H1 (cell line): Measurements from ENCODE around the gene GUCY2D. TPM values are rescaled to one million over a fixed set of nuclear protein-coding genes. Genes with fewer than 3 reads are reported as not detected.

Experiments used
- CTCF ChIA-PET: fragments of 300-600 bp; sonication (Branson Sonifier 250); formaldehyde crosslinking; loops from one replicate; lab custom pipeline; 2021; ENCODE audit not compliant: partially characterized antibody; lab: Charles Lee
- POLR2A ChIA-PET: fragments of 300-600 bp; sonication (Branson Sonifier 250); formaldehyde crosslinking; loops from one replicate; lab custom pipeline; 2021; ENCODE audit warnings: inconsistent platforms; ENCODE audit not compliant: partially characterized antibody; lab: Charles Lee
- DNase-seq, 2 experiments: peaks; one replicate each; pipeline versions ENCODE4 v3.0.0 to v3.0.0-alpha.2; 2010 to 2022; ENCODE audit warnings: low spot score in 2 of 2, low read depth in 1 of 2, mixed read lengths in 1 of 2
- FAIRE-seq: peaks from 2 replicates; lab custom pipeline; 2011; peaks lifted over from hg19 to GRCh38; lab: Jason Lieb, UNC
- H2AFZ ChIP-seq: 2 replicates; pipeline ENCODE4 v1.8.1; 2012; ENCODE audit warnings: low read length, inconsistent platforms
- H2AK5ac ChIP-seq: 2 replicates; pipeline ENCODE4 v1.6.1; 2013; ENCODE audit warnings: low read depth, low read length
- H2BK120ac ChIP-seq: replicated peaks from 2 replicates; pipeline ENCODE3; 2013; ENCODE audit warnings: low read depth, low read length, inconsistent platforms
- H2BK12ac ChIP-seq: 2 replicates; pipeline ENCODE4 v1.6.1; 2013; ENCODE audit warnings: low read depth, low read length
- H2BK15ac ChIP-seq: 2 replicates; pipeline ENCODE4 v1.6.1; 2013; ENCODE audit warnings: low read length
- H2BK20ac ChIP-seq: 2 replicates; pipeline ENCODE4 v1.6.1; 2013; ENCODE audit warnings: low read length
- H2BK5ac ChIP-seq: 2 replicates; pipeline ENCODE4 v1.6.1; 2013; ENCODE audit warnings: low read depth, low read length
- H3K14ac ChIP-seq: 2 replicates; pipeline ENCODE4 v1.6.1; 2013; ENCODE audit warnings: inconsistent platforms; ENCODE audit not compliant: insufficient read length
- H3K18ac ChIP-seq: 2 replicates; pipeline ENCODE4 v1.6.1; 2013; ENCODE audit warnings: low read length; ENCODE audit errors: extremely low read depth
- H3K23ac ChIP-seq: 2 replicates; pipeline ENCODE4 v1.6.1; 2013; ENCODE audit warnings: inconsistent platforms; ENCODE audit not compliant: insufficient read length
- H3K23me2 ChIP-seq: 2 replicates; pipeline ENCODE4 v1.6.1; 2013; ENCODE audit warnings: low read depth, low read length
- H3K27ac ChIP-seq: 2 replicates; pipeline ENCODE4 v1.6.1; 2011; ENCODE audit warnings: low read depth, low read length, inconsistent platforms
- H3K27me3 ChIP-seq, 4 experiments: replicated peaks in 1 of 4; 1 replicate in 1 of 4; 2 replicates in 3 of 4; pipeline versions ENCODE4 v1.6.1 to v1.8.1; 2011 to 2013; ENCODE audit warnings: low read length in 3 of 4, mild to moderate bottlenecking in 3 of 4, inconsistent platforms in 2 of 4, mixed read lengths in 2 of 4, moderate library complexity in 1 of 4; ENCODE audit not compliant: control insufficient read depth in 3 of 4, insufficient read depth in 3 of 4; ENCODE audit errors: extremely low read depth in 1 of 4
- H3K36me3 ChIP-seq, 4 experiments: 2 replicates each; pipeline versions ENCODE4 v1.6.1 to v1.8.1; 2011 to 2013; ENCODE audit warnings: mild to moderate bottlenecking in 4 of 4, low read length in 3 of 4, moderate library complexity in 2 of 4, control low read depth in 1 of 4, inconsistent platforms in 1 of 4; ENCODE audit not compliant: insufficient read depth in 4 of 4, control insufficient read depth in 2 of 4
- H3K4ac ChIP-seq: replicated peaks from 2 replicates; pipeline ENCODE3; 2013; ENCODE audit warnings: low read length, low read depth, mixed read lengths, inconsistent platforms; ENCODE audit not compliant: insufficient read length
- H3K4me1 ChIP-seq, 4 experiments: replicated peaks in 1 of 4; 1 replicate in 1 of 4; 2 replicates in 3 of 4; pipeline versions ENCODE4 v1.6.1 to v1.8.1; 2011 to 2013; ENCODE audit warnings: low read length in 3 of 4, inconsistent platforms in 2 of 4, mixed read lengths in 1 of 4; ENCODE audit not compliant: insufficient read depth in 4 of 4, control insufficient read depth in 3 of 4
- H3K4me2 ChIP-seq, 2 experiments: 2 replicates each; pipeline versions ENCODE4 v1.6.1 to v1.8.1; 2011 to 2013; ENCODE audit warnings: low read depth in 2 of 2, low read length in 2 of 2, control low read depth in 1 of 2, inconsistent platforms in 1 of 2, mild to moderate bottlenecking in 1 of 2; ENCODE audit not compliant: insufficient read depth in 1 of 2
- H3K4me3 ChIP-seq, 4 experiments: fragments of 200-600, 300-600 bp in 1 of 4; sonication (generic), shearing (Covaris generic), sonication (Bioruptor Twin) in 1 of 4; 2 replicates each; pipeline versions ENCODE4 v1.5.1 to v1.8.1; 2011 to 2016; ENCODE audit warnings: low read length in 4 of 4, low read depth in 3 of 4, control low read depth in 2 of 4, inconsistent platforms in 2 of 4, mild to moderate bottlenecking in 2 of 4, mixed read lengths in 1 of 4, moderate library complexity in 1 of 4; ENCODE audit not compliant: insufficient read depth in 2 of 4; ENCODE audit errors: extremely low read depth in 1 of 4
- H3K56ac ChIP-seq: replicated peaks from 2 replicates; pipeline ENCODE3; 2013; ENCODE audit warnings: low read depth, mild to moderate bottlenecking, mixed read lengths, low read length, inconsistent platforms; ENCODE audit not compliant: insufficient read length
- H3K79me1 ChIP-seq: 2 replicates; pipeline ENCODE4 v1.6.1; 2013; ENCODE audit warnings: low read depth, low read length, control low read depth
- H3K79me2 ChIP-seq, 2 experiments: 2 replicates each; pipeline versions ENCODE4 v1.6.1 to v1.8.1; 2012 to 2013; ENCODE audit warnings: low read length in 2 of 2, mild to moderate bottlenecking in 2 of 2, inconsistent platforms in 1 of 2; ENCODE audit not compliant: insufficient read depth in 2 of 2, control insufficient read depth in 1 of 2
- H3K9ac ChIP-seq, 4 experiments: replicated peaks in 1 of 4; 1 replicate in 1 of 4; 2 replicates in 3 of 4; pipeline versions ENCODE4 v1.6.1 to v1.8.1; 2011 to 2013; ENCODE audit warnings: low read depth in 3 of 4, low read length in 3 of 4, control low read depth in 2 of 4, mild to moderate bottlenecking in 2 of 4, moderate library complexity in 2 of 4, inconsistent platforms in 1 of 4; ENCODE audit errors: extremely low read depth in 1 of 4
- H3K9me3 ChIP-seq, 2 experiments: 2 replicates each; pipeline versions ENCODE4 v1.6.1 to v1.8.1; 2012 to 2013; ENCODE audit warnings: mild to moderate bottlenecking in 2 of 2, moderate library complexity in 2 of 2, control low read depth in 1 of 2, inconsistent platforms in 1 of 2, low read depth in 1 of 2, low read length in 1 of 2, mixed read lengths in 1 of 2; ENCODE audit not compliant: insufficient read depth in 2 of 2
- H4K20me1 ChIP-seq, 2 experiments: replicated peaks in 1 of 2; 2 replicates each; pipeline versions ENCODE3 to v1.8.1; 2011 to 2013; ENCODE audit warnings: inconsistent platforms in 2 of 2, low read length in 2 of 2, mild to moderate bottlenecking in 1 of 2; ENCODE audit not compliant: insufficient read depth in 2 of 2, control insufficient read depth in 1 of 2
- H4K5ac ChIP-seq: 2 replicates; pipeline ENCODE4 v1.6.1; 2013; ENCODE audit warnings: low read length, low read depth, mixed read lengths, inconsistent platforms; ENCODE audit not compliant: insufficient read length
- H4K8ac ChIP-seq: 2 replicates; pipeline ENCODE4 v1.8.0; 2013; ENCODE audit warnings: mild to moderate bottlenecking, moderate library complexity, low read length, inconsistent platforms; ENCODE audit not compliant: insufficient read depth; ENCODE audit errors: extremely low read depth
- H4K91ac ChIP-seq: replicated peaks from 2 replicates; pipeline ENCODE3; 2013; ENCODE audit warnings: low read length, mixed read lengths, inconsistent platforms; ENCODE audit not compliant: insufficient read length
- ATF2 ChIP-seq: IDR thresholded peaks from 2 replicates; pipeline ENCODE4 v1.6.1; 2012; ENCODE audit warnings: low read length, inconsistent platforms
- CBX8 ChIP-seq: fragments of 300-800, 300-1000 bp; sonication (generic); IDR thresholded peaks from 2 replicates; pipeline ENCODE4 v1.7.1; 2016; ENCODE audit warnings: low read depth, low read length, borderline replicate concordance
- CHD1 ChIP-seq: IDR thresholded peaks from 2 replicates; pipeline ENCODE4 v1.6.1; 2012; ENCODE audit warnings: low read depth, low read length, improper control_type of control experiment
- FOSL1 ChIP-seq: IDR thresholded peaks from 2 replicates; pipeline ENCODE4 v1.6.1; 2011; ENCODE audit warnings: mild to moderate bottlenecking, low read depth, low read length, moderate library complexity; ENCODE audit not compliant: insufficient read depth
- NANOG ChIP-seq: IDR thresholded peaks from 2 replicates; pipeline ENCODE4 v1.6.1; 2011; ENCODE audit warnings: low read length, low read depth, mild to moderate bottlenecking, inconsistent platforms; ENCODE audit not compliant: insufficient read depth, poor library complexity, severe bottlenecking
- RFX5 ChIP-seq: IDR thresholded peaks from 2 replicates; pipeline ENCODE4 v1.6.1; 2011; ENCODE audit warnings: low read depth, low read length, improper control_type of control experiment, borderline replicate concordance
- RNF2 ChIP-seq: fragments of 200-900, 300-1000 bp; sonication (generic); IDR thresholded peaks from 2 replicates; pipeline ENCODE4 v1.7.1; 2016; ENCODE audit warnings: borderline replicate concordance, low read depth, mild to moderate bottlenecking, antibody characterized with exemption, low read length; ENCODE audit not compliant: poor library complexity, severe bottlenecking; ENCODE audit errors: missing control alignments
- SIRT6 ChIP-seq: IDR thresholded peaks from one replicate; pipeline ENCODE4 v1.7.1; 2012; ENCODE audit warnings: low read length, inconsistent platforms
- SIX5 ChIP-seq: IDR thresholded peaks from 2 replicates; pipeline ENCODE4 v1.6.1; 2011; ENCODE audit warnings: mild to moderate bottlenecking, low read depth, low read length
- SP1 ChIP-seq: IDR thresholded peaks from 2 replicates; pipeline ENCODE4 v1.6.1; 2011; ENCODE audit warnings: low read depth, low read length
- TAF1 ChIP-seq: IDR thresholded peaks from 2 replicates; pipeline ENCODE4 v1.6.1; 2011; ENCODE audit warnings: mild to moderate bottlenecking, low read depth, low read length
- TBP ChIP-seq: IDR thresholded peaks from 2 replicates; pipeline ENCODE4 v1.6.1; 2011; ENCODE audit warnings: low read depth, low read length, improper control_type of control experiment
- WGBS, 2 experiments: shearing (Covaris generic) in 1 of 2; methylation state at CpG; one replicate each; pipeline versions ENCODE4 v1.1.6 to v1.1.7; 2013 to 2015; ENCODE audit warnings: low lambda C conversion rate in 2 of 2, mixed read lengths in 2 of 2, inconsistent platforms in 1 of 2, low coverage in 1 of 2, missing lambda C conversion rate in 1 of 2; ENCODE audit not compliant: insufficient replicate concordance in 2 of 2, insufficient coverage in 1 of 2, insufficient read length in 1 of 2; ENCODE audit errors: extremely low coverage in 1 of 2, missing lambda C conversion rate in 1 of 2; 5-methylcytosine and 5-hydroxymethylcytosine counted together
- polyA plus RNA-seq, 7 experiments: library from polyadenylated mRNA; depleted of rRNA in 3 of 7; stranded (reverse) in 5 of 7; unstranded in 2 of 7; fragments of >200 nt in 5 of 7; fragments of 200-250 nt in 2 of 7; gene quantifications; 1 replicate in 5 of 7; 2 replicates in 1 of 7; 4 replicates in 1 of 7; pipeline versions ENCODE4 v1.2.1 to v1.2.3, GENCODE V29; 2011 to 2013; ENCODE audit warnings: missing spikeins in 2 of 7, mixed read lengths in 2 of 7
- total RNA-seq: library from RNA; stranded (reverse); fragmentation: NEBNext Ultra II Directional; extraction: Animal tissue kit (Norgen Biotek cat#: 25700); gene quantifications from 2 replicates; pipeline ENCODE4 v1.2.1, GENCODE V29; 2021

Gene GUCY2D
- total and polyA plus RNA-seq, 2 of the 8 experiments (the other 6 are each of a cell fraction or from before 2014, with no cell fraction given) = 0.20 to 0.48 TPM

DNA sequence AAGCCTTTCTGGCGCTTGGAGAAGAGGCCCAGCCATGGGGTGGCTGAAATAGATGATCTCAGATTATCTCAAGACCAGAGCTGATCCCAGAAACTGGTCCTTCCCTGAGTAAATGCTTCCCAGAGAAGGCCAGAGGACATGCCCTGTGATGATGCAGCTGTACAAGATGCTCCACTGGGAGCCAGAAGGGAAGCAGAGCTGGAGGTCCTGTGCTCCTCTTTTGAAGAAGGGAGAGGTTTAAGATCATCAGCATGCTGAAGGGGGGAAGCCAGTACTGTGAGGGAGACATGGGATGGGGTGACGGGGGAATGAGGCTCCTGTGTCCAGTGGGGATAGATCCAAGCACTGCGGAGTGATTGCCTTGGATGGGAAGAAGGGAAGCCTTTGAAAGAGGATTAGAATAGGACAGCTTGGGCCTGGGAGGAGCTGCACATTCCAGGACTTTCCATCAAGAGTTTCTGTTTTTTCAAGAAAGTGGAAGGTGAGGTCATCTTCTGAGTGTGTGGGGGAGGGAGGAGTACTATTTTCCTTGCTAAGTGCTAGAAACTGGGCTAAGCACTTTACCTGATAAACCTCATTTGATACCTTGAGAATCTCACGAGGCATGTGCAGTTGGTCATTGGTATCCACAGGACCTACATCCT, 20.1 kb downstream of the GUCY2D start:
- H3K27ac ChIP-seq = no peak overlapping the region
- no peak overlapping the region for H2BK120ac ChIP-seq
- POLR2A ChIA-PET = no interaction called here
- CTCF ChIA-PET = interaction anchor here (0.6 to 12.8 kb wide), 12 partner anchors 11 to 377 kb away, joined by 3 to 141 read pairs (median 5); partner anchors contain the start of genes ALOX15B and GUCY2D
- H2BK20ac ChIP-seq = no peak overlapping the region
- no peak overlapping the region for H3K18ac ChIP-seq
- H3K14ac ChIP-seq = no peak overlapping the region
- H3K9ac ChIP-seq = no peak overlapping the region
- H3K79me2 ChIP-seq = no peaks in the 10 kb centered on the region
- H3K4me3 ChIP-seq = no peak overlapping the region
- no peaks in the 10 kb centered on the region for H3K79me1 ChIP-seq
- DNase-seq (no peak), FAIRE-seq (no peak)
- H2AFZ ChIP-seq = no peak overlapping the region
- no peaks in the 10 kb centered on the region for H3K9me3 ChIP-seq
- WGBS, 2 experiments = 85% methylated on average over 4 of the region's 4 CpGs; no CpG with 5 or more reads in 1 of the 2 experiments
- H4K5ac ChIP-seq = no peak overlapping the region
- no peak overlapping the region for H4K91ac ChIP-seq
- no peak overlapping the region for H3K4me2 ChIP-seq
- H4K20me1 ChIP-seq = no peaks in the 10 kb centered on the region
- H2BK12ac ChIP-seq = no peak overlapping the region
- no peak overlapping the region for H3K23ac ChIP-seq
- H4K8ac ChIP-seq = no peak overlapping the region
- H2AK5ac ChIP-seq = no peak overlapping the region
- H3K4ac ChIP-seq = no peak overlapping the region
- H3K23me2 ChIP-seq = no peaks in the 10 kb centered on the region
- no peak overlapping the region for H3K56ac ChIP-seq
- H2BK15ac ChIP-seq = no peak overlapping the region
- H3K4me1 ChIP-seq = no peaks in the 10 kb centered on the region
- peaks cover 0 to 1% (median 0%) of the 10 kb centered on the region in 4 experiments; a peak in 1 of 7 replicates for H3K27me3 ChIP-seq
- H3K36me3 ChIP-seq = no peaks in the 10 kb centered on the region
- H2BK5ac ChIP-seq = no peak overlapping the region
- TF ChIP-seq RFX5 (no peak), CBX8 (no peak), SIRT6 (no peak), SP1 (no peak), NANOG (no peak), ATF2 (no peak), TAF1 (no peak), TBP (no peak), RNF2 (no peak), CHD1 (no peak), FOSL1 (no peak), SIX5 (no peak)
